ES-I3 (cell line): ENCODE results near the gene RERE.
"Not testable (repeated sequence)": the region's sequence is repeated elsewhere in the genome, so short reads cannot be mapped to it uniquely, and the experiment has no call there.

ENCODE experiments used
- H3K36me3 ChIP-seq: 2 replicates; pipeline ENCODE4 v1.6.1; 2013; ENCODE audit warnings: mild to moderate bottlenecking, low read length, control low read depth, moderate library complexity; ENCODE audit not compliant: insufficient read depth
- H3K4me1 ChIP-seq: 2 replicates; pipeline ENCODE4 v1.6.1; 2013; ENCODE audit warnings: mild to moderate bottlenecking, control low read depth, low read length; ENCODE audit not compliant: insufficient read depth
- H3K9ac ChIP-seq: 2 replicates; pipeline ENCODE4 v1.6.1; 2013; ENCODE audit warnings: low read depth, mild to moderate bottlenecking, low read length, moderate library complexity
- H3K9me3 ChIP-seq: 2 replicates; pipeline ENCODE4 v1.6.1; 2013; ENCODE audit warnings: mild to moderate bottlenecking, low read length, moderate library complexity; ENCODE audit not compliant: control insufficient read depth, insufficient read depth

Gene RERE

GRCh38 chr1:8701794-8702471, 115.5 kb downstream of the RERE start:
- H3K36me3 ChIP-seq: no peaks in the 10 kb centered on the region
- no peaks in the 10 kb centered on the region for H3K9me3 ChIP-seq
- H3K4me1 ChIP-seq: peaks cover 32% of the 10 kb centered on the region
- H3K9ac ChIP-seq: peak overlapping the region; percentile 66

- no peaks in the 10 kb centered on the region for H3K36me3 ChIP-seq
- no peaks in the 10 kb centered on the region for H3K9me3 ChIP-seq
- H3K4me1 ChIP-seq: peaks cover 23% of the 10 kb centered on the region
- H3K9ac ChIP-seq: no peak overlapping the region
Observed at GRCh38 chr1:8699679-8700078, 117.8 kb downstream of the RERE start.

DNA sequence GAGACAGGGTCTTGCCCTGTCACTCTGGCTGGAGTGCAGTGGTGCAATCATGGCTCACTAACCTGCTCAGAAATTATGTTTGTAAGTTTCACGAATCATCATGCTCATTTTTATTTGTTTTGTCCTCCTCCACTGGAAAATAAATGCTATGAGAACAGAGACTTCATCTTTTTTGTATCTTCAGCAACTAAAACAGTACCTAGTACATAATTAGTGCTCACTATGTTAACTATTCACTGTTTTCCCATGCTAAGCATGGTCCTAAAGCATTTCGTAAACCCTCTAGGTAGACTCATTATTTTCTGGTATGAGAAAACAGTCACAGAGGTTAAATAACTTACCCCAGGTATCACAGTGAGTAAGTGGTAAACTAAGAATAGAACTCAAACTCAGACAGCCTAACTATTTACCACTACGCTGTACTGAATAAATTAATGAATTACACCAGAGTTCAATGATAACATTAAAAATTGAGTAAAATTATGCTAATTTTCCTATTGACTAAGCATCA, 118.4 kb downstream of the RERE start:
- H3K9me3 ChIP-seq: no peaks in the 10 kb centered on the region
- H3K9ac ChIP-seq: no peak overlapping the region
- H3K36me3 ChIP-seq: no peaks in the 10 kb centered on the region
- H3K4me1 ChIP-seq: peaks cover 22% of the 10 kb centered on the region

GRCh38 chr1:8698012-8698630, 119.3 kb downstream of the RERE start:
- H3K9ac ChIP-seq: no peak overlapping the region

GRCh38 chr1:8695442-8695841, 122.0 kb downstream of the RERE start:
- H3K36me3 ChIP-seq, H3K9me3 ChIP-seq, H3K9ac ChIP-seq: not testable (repeated sequence)
- peaks cover 23% of the 10 kb centered on the region for H3K4me1 ChIP-seq

More at GRCh38 chr1:8698012-8698630, 119.3 kb downstream of the RERE start:
- Histone ChIP-seq H3K4me1 (peaks cover 25% of the 10 kb centered on the region), H3K36me3 (no peaks in the 10 kb centered on the region), H3K9me3 (no peaks in the 10 kb centered on the region)

DNA sequence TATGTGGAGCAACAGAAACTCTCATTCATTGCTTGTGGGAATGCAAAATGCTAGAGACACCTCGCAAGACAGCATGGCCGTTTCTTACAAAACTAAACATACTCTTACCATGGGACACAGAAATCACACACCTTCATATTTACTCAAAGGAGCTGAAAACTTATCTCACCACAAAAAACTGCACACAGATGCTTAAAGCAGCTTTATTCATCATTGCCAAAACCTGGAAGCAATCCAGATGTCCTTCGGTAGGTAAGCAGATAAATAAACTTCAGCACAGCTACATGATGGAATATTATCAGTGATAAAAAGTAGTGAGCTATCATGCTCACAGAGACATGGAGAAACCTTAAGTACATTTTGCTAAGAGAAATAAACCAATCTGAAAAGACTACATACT, 124.3 kb downstream of the RERE start:
- Histone ChIP-seq H3K36me3 (no peaks in the 10 kb centered on the region), H3K9ac (no peak overlapping the region), H3K9me3 (no peaks in the 10 kb centered on the region), H3K4me1 (peaks cover 22% of the 10 kb centered on the region)

DNA sequence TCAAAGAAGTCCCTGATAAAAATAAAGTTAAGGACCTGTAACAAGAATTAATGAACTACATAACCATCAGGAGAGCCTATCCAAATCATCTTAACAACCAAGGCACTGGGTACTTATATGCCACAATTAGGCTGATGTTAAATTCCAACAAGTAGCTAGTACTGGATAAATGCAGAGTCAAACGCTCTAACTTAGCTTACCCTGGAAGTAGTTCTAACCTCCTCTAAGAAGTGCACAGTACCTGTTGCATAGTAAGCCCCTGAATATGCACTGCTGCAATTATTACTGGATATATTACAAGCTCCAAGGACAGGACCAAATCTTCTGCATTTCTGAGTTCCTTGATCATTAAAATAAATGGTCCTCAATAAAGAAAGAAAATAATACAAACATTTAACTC, 125.8 kb downstream of the RERE start:
- Histone ChIP-seq H3K36me3 (no peaks in the 10 kb centered on the region), H3K4me1 (peaks cover 27% of the 10 kb centered on the region), H3K9me3 (no peaks in the 10 kb centered on the region), H3K9ac (no peak overlapping the region)

GRCh38 chr1:8690253-8690525, 127.3 kb downstream of the RERE start:
- H3K9me3 ChIP-seq: no peaks in the 10 kb centered on the region
- peaks cover 32% of the 10 kb centered on the region for H3K4me1 ChIP-seq
- no peak overlapping the region for H3K9ac ChIP-seq
- no peaks in the 10 kb centered on the region for H3K36me3 ChIP-seq

- H3K36me3 ChIP-seq: no peaks in the 10 kb centered on the region
- peaks cover 35% of the 10 kb centered on the region for H3K4me1 ChIP-seq
- no peak overlapping the region for H3K9ac ChIP-seq
Observed at GRCh38 chr1:8689431-8690252, 127.8 kb downstream of the RERE start.

GRCh38 chr1:8687538-8687937, 129.9 kb downstream of the RERE start:
- no peaks in the 10 kb centered on the region for H3K36me3 ChIP-seq
- H3K4me1 ChIP-seq: peaks cover 31% of the 10 kb centered on the region
- no peak overlapping the region for H3K9ac ChIP-seq
- no peaks in the 10 kb centered on the region for H3K9me3 ChIP-seq

More at GRCh38 chr1:8689431-8690252, 127.8 kb downstream of the RERE start:
- no peaks in the 10 kb centered on the region for H3K9me3 ChIP-seq

GRCh38 chr1:8687039-8687438, 130.4 kb downstream of the RERE start:
- H3K9me3 ChIP-seq: no peaks in the 10 kb centered on the region
- no peak overlapping the region for H3K9ac ChIP-seq
- H3K4me1 ChIP-seq: peaks cover 35% of the 10 kb centered on the region
- no peaks in the 10 kb centered on the region for H3K36me3 ChIP-seq

DNA sequence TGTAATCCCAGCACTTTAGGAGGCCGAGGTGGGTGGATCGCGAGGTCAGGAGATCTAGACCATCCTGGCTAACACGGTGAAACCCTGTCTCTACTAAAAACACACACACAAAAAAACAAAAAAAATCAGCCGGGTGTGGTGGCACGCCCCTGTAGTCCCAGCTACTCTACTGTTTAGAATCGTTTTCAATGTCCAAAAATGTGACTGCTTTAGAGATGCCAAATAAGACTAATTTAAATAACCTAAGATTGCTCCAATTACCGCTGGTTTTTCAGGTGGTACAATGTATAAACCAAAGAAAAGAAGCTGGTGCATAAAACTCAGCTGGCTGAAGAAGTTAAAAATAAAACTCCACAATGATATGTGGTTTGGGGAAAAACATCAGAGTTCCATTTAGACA, 132.0 kb downstream of the RERE start:
- no peaks in the 10 kb centered on the region for H3K9me3 ChIP-seq
- no peaks in the 10 kb centered on the region for H3K36me3 ChIP-seq
- peaks cover 50% of the 10 kb centered on the region for H3K4me1 ChIP-seq
- no peak overlapping the region for H3K9ac ChIP-seq

DNA sequence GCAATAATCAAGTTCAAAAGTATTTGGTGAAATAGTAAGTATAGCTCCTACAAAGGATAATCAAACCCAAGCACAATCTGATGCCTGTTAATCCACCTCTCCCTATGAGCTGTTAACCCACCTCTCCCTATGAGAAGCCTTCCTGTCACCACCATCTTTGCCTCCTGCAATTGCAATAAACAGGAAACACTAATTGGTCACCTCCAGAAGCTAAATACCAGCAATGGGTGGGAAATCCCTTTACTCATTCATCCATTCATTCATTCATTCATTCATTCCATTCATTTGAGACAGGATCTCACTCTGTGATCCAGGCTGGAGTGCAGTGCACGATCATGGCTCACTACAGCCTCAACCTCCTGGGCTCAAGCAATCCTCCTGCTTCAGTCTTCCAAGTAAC, 132.8 kb downstream of the RERE start:
- Histone ChIP-seq H3K9me3 (no peaks in the 10 kb centered on the region), H3K9ac (no peak overlapping the region), H3K36me3 (no peaks in the 10 kb centered on the region), H3K4me1 (peaks cover 53% of the 10 kb centered on the region)

- Histone ChIP-seq H3K9me3 (no peaks in the 10 kb centered on the region), H3K36me3 (no peaks in the 10 kb centered on the region), H3K9ac (no peak overlapping the region), H3K4me1 (peaks cover 54% of the 10 kb centered on the region)
Observed at GRCh38 chr1:8682573-8682972, 134.9 kb downstream of the RERE start.

DNA sequence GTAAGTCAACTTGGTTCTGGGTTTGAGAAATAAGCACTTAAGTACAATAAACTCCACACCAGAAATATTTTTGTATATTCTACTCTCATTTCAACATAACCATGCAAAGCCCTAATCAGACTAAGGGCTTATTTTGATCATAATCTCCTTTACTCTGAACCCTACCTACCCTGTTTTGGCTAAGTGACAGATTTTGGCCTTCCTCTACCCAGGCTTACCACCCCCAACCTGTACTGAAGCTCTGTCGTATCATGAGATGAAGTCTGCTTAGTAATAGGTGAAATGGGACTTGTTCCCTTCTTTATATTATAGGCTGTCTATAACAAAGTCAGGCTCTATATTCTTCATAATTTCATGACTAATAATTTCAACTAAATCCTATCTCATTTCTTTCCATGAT, 135.5 kb downstream of the RERE start:
- Histone ChIP-seq H3K9me3 (no peaks in the 10 kb centered on the region), H3K36me3 (no peaks in the 10 kb centered on the region), H3K9ac (no peak overlapping the region), H3K4me1 (peaks cover 50% of the 10 kb centered on the region)
